GM12874 (cell line): Measurements from ENCODE around the gene TRMT10B.

Source experiments
- CTCF ChIP-seq: IDR thresholded peaks from 2 replicates; pipeline ENCODE4 v1.5.1; 2011; ENCODE audit warnings: low read depth, mild to moderate bottlenecking, control low read depth, low read length, moderate library complexity; ENCODE audit not compliant: insufficient read depth

Gene TRMT10B

GRCh38 chr9:37811906-37812476 is 58.4 kb downstream of the TRMT10B start:
- no peak for TF ChIP-seq CTCF

GRCh38 chr9:37812773-37813379 is 59.3 kb downstream of the TRMT10B start:
- no peak for TF ChIP-seq CTCF

GRCh38 chr9:37818849-37819248 is 65.2 kb downstream of the TRMT10B start:
- no peak for TF ChIP-seq CTCF

GRCh38 chr9:37820142-37820541 is 66.5 kb downstream of the TRMT10B start:
- no peak for TF ChIP-seq CTCF

- no peak for TF ChIP-seq CTCF
Measured at GRCh38 chr9:37827483-37828165, 74.0 kb downstream of the TRMT10B start.
